HUES6 (cell line): ENCODE data around the gene ABHD12.

ENCODE experiments used
- H3K27ac ChIP-seq: 2 replicates; pipeline ENCODE4 v1.7.0; 2013; ENCODE audit warnings: low read depth, mild to moderate bottlenecking, low read length, inconsistent platforms
- H3K27me3 ChIP-seq: 2 replicates; pipeline ENCODE4 v1.6.1; 2013; ENCODE audit warnings: low read length; ENCODE audit not compliant: control insufficient read depth, insufficient read depth
- H3K36me3 ChIP-seq: 2 replicates; pipeline ENCODE4 v1.6.1; 2013; ENCODE audit warnings: low read length; ENCODE audit not compliant: control insufficient read depth, insufficient read depth
- H3K4me1 ChIP-seq: 2 replicates; pipeline ENCODE4 v1.6.1; 2013; ENCODE audit warnings: low read length; ENCODE audit not compliant: control insufficient read depth, insufficient read depth
- H3K4me3 ChIP-seq: 2 replicates; pipeline ENCODE4 v1.5.1; 2013; ENCODE audit warnings: low read depth, low read length
- H3K9ac ChIP-seq: one replicate; pipeline ENCODE4 v1.6.1; 2013; ENCODE audit warnings: mild to moderate bottlenecking, low read length
- H3K9me3 ChIP-seq: 2 replicates; pipeline ENCODE4 v1.6.1; 2013; ENCODE audit warnings: low read depth, low read length; ENCODE audit not compliant: control insufficient read depth, insufficient read depth

ABHD12 gene

DNA sequence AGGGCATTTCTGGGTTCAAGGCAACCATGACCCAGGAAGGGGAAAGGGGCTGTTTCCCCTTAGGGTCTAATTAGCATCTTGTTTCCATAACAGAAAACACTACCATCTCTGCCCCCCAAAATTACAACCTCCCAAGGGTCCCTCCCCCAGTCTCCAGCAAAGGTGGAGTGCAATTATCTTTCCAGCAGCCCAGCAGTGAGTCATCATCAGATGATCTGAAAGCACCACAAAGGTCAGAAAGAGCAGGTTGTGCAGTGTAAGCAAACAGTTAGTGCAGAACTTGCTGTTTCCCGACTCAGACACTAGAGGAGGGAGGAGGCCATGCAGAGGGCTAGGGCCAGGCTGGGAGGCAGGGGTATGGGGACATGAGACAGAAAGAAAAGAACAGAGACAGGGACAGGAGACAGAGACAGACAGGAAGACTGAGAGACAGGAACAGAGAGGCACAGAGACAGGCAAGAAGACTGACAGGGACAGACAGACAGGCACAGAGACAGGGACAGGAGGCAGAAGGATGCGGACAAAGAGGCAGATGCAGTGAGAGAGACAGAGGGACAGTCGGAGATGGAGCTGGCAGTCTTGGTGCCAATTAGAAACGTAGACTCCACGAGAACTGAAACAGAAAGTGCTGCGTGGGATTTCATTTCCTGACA is 80.2 kb downstream of the ABHD12 start:
- no peaks in the 10 kb centered on the region; the same call in 1 of the 2 replicates for H3K9me3 ChIP-seq
- H3K9ac ChIP-seq, result no peak overlapping the region
- H3K4me1 ChIP-seq, result peaks cover 14% of the 10 kb centered on the region
- no peaks in the 10 kb centered on the region for H3K27me3 ChIP-seq
- H3K4me3 ChIP-seq, result no peak overlapping the region
- peaks cover 29% of the 10 kb centered on the region for H3K36me3 ChIP-seq
- no peak overlapping the region for H3K27ac ChIP-seq

DNA sequence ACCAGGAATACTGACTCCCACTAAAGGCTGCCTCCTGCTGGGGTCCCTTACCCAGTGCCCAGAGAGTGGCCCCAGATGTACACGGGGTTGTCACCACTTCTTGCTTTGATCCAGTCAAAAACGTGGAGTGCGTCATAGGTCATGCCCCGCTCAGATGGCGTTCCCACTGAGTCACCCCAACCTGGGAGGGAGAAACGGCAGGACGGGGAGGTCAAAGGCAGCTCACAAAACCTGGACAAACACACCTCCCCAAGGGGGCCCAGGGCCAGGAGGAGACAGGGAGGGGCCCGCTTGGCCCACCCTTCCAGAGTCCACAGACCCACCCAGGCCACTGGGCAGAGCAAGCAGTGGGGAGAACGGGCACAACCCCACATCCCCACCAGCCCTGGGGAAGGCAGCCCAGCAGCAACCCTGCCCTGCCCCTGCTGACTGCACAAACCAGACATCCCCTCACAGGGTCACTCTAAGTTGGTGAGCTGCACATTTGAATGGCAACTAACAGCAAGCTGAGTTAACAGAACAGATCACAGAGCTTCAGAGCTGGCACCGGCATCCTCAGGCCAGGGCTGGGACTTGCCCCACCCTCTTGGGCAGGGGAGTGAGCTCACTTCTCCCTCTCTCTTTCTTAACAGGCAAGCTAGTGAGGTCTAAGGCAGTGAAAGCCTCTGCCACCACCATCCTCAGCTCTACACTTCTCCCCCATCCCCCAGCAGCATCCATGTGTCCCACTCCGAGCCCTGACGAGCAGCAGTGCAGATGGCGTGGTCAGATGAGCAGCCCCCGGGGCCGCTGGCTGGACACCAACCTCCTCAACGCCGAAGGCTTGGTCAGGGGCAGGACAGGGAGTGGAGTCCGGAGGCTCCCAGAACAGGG is 81.0 kb downstream of the ABHD12 start:
- no peaks in the 10 kb centered on the region for H3K27me3 ChIP-seq
- H3K4me3 ChIP-seq, result no peak overlapping the region
- no peak overlapping the region for H3K9ac ChIP-seq
- H3K4me1 ChIP-seq, result peaks cover 14% of the 10 kb centered on the region
- no peaks in the 10 kb centered on the region; the same call in 1 of the 2 replicates for H3K9me3 ChIP-seq
- H3K27ac ChIP-seq, result no peak overlapping the region
- H3K36me3 ChIP-seq, result peaks cover 29% of the 10 kb centered on the region

DNA sequence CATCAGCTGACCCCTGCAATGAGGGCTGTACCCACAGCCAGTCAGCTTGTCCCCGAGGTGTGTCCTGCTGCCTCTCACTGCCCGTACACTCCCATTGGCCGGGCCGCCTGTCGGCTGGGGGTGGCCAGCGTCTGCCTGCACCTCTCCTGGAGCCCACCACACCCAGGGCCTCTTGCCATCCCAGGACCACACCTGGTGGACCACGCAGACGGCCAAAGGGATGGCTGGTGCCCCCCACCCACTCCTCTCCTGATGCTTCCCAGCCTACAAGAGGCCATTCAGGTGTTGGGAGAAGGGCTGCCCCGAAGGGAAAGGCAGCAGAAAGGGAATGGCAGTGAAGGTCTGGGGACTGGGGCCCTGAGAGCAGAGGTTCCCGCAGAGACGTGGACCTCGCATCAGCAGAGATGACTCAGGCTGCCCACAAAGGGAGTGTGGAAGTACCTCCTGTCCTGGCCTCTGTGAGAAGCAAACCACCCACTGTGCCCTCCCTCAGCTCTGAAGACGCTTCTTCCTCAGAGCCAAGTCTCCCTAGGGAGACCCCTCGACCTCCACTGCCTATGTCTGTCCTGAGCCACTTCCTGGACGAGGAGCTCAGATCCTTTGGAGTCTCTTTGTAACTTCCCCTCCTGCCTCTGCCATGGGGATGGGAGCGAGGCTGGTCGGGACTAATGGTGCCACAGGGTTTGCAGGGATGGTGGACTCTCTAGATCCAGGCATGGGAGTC is 81.8 kb downstream of the ABHD12 start:
- Histone ChIP-seq H3K9me3 (no peaks in the 10 kb centered on the region; the same call in 1 of the 2 replicates), H3K36me3 (peaks cover 30% of the 10 kb centered on the region), H3K4me3 (no peak overlapping the region), H3K9ac (no peak overlapping the region), H3K27me3 (no peaks in the 10 kb centered on the region), H3K4me1 (peaks cover 14% of the 10 kb centered on the region), H3K27ac (no peak overlapping the region)

- Histone ChIP-seq H3K4me3 (no peak overlapping the region), H3K9me3 (no peaks in the 10 kb centered on the region; the same call in 1 of the 2 replicates), H3K9ac (no peak overlapping the region), H3K4me1 (peaks cover 14% of the 10 kb centered on the region), H3K27me3 (no peaks in the 10 kb centered on the region), H3K27ac (no peak overlapping the region), H3K36me3 (peaks cover 31% of the 10 kb centered on the region)
Measured at GRCh38 chr20:25308083-25308491, 82.5 kb downstream of the ABHD12 start.

GRCh38 chr20:25306991-25307903 is 83.4 kb downstream of the ABHD12 start:
- H3K9me3 ChIP-seq, result no peaks in the 10 kb centered on the region; the same call in 1 of the 2 replicates
- no peaks in the 10 kb centered on the region for H3K27me3 ChIP-seq
- H3K4me1 ChIP-seq, result peaks cover 14% of the 10 kb centered on the region
- peak overlapping the region; percentile 9; the same call in 1 of the 2 replicates for H3K27ac ChIP-seq
- H3K4me3 ChIP-seq, result no peak overlapping the region
- peaks cover 38% of the 10 kb centered on the region for H3K36me3 ChIP-seq
- H3K9ac ChIP-seq, result no peak overlapping the region

GRCh38 chr20:25304025-25304549 is 86.5 kb downstream of the ABHD12 start:
- no peaks in the 10 kb centered on the region for H3K4me1 ChIP-seq
- peaks cover 42% of the 10 kb centered on the region for H3K36me3 ChIP-seq
- H3K9me3 ChIP-seq, result no peaks in the 10 kb centered on the region
- H3K4me3 ChIP-seq, result no peak overlapping the region
- no peaks in the 10 kb centered on the region for H3K27me3 ChIP-seq
- H3K27ac ChIP-seq, result no peak overlapping the region
- H3K9ac ChIP-seq, result no peak overlapping the region

DNA sequence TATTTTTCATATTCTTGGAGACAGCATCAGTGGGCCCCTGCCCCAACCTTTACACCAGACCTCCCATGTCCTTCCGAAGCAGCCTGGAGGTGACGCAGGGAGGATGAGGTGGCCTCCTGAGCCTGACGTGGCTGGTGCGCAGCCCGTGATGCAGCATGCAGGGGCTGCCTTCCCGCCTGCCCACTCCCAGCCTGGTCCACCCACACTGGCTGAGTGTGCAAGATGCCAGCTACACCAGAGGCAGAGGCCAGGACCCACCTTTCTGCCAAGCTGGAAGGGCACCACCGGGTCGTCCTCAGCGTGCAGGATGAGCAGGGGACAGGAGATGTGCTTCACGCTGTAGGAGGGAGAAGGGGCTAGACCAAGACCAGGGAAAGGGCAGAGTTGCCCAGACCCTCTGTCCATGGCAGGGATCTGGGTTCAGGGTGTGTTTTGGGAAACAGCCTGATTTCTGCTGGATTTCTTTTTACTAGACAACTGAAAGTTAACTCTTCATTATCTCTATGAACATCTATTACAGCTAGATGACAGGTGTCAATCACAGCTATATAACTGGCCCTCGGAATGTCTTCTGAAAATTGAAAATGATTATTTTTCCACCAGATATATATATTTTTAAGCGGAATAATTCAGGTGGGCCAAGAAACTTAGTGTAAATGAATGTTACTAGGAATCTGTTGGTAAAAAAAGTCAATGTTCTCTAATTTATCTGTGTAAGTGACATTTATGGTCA is 87.2 kb downstream of the ABHD12 start:
- no peaks in the 10 kb centered on the region for H3K4me1 ChIP-seq
- no peak overlapping the region for H3K9ac ChIP-seq
- H3K4me3 ChIP-seq, result no peak overlapping the region
- no peaks in the 10 kb centered on the region for H3K9me3 ChIP-seq
- H3K36me3 ChIP-seq, result peaks cover 38% of the 10 kb centered on the region
- H3K27me3 ChIP-seq, result no peaks in the 10 kb centered on the region
- no peak overlapping the region for H3K27ac ChIP-seq

- Histone ChIP-seq H3K27me3 (no peaks in the 10 kb centered on the region), H3K27ac (no peak overlapping the region), H3K4me3 (no peak overlapping the region), H3K4me1 (peaks cover under 1% of the 10 kb centered on the region; the same call in 1 of the 2 replicates), H3K9ac (no peak overlapping the region), H3K9me3 (no peaks in the 10 kb centered on the region), H3K36me3 (peaks cover 36% of the 10 kb centered on the region)
Measured at GRCh38 chr20:25302596-25302995, 88.0 kb downstream of the ABHD12 start.

DNA sequence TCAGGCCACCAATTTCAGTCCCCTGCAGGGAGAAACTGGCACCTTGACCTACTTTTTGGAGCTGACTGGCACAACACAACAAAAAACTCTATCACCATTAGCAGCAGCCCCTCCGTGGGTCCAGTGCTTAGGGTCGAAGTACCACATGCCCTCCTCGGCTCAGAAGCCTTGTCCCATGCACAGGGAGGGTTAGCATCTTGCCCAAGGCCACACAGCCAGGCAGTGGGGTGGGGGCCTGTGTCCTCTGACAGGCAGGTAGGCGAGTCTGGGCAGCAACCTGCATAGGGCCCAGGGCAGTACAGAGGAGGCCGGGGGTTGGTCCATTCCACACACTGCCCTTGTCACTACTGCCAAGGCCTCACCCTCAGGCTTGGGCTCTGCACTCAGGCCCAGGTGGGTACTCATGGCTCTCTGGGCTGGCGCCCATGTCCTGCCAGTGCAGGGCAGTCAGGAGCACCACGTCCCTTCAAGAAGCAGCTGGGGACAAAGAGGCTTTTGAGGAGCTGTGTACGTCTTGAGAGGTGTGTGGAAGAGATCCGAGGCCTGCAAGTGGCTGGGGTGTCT is 89.2 kb downstream of the ABHD12 start:
- Histone ChIP-seq H3K9me3 (no peaks in the 10 kb centered on the region), H3K27ac (no peak overlapping the region), H3K27me3 (no peaks in the 10 kb centered on the region), H3K4me1 (peaks cover 11% of the 10 kb centered on the region; the same call in 1 of the 2 replicates), H3K9ac (no peak overlapping the region), H3K36me3 (peaks cover 34% of the 10 kb centered on the region), H3K4me3 (no peak overlapping the region)
